HUES48 (cell line): ENCODE measurements around the gene MROH7.
A peak's percentile ranks its signal among the peaks of the same experiment; 100 is the strongest.

Experiments
- H3K27ac ChIP-seq: one replicate; pipeline ENCODE4 v1.7.0; 2013; ENCODE audit warnings: low read depth, low read length, inconsistent platforms
- H3K27me3 ChIP-seq: 2 replicates; pipeline ENCODE4 v1.6.1; 2013; ENCODE audit warnings: mild to moderate bottlenecking, low read length; ENCODE audit not compliant: control insufficient read depth, insufficient read depth
- H3K36me3 ChIP-seq: 2 replicates; pipeline ENCODE4 v1.6.1; 2013; ENCODE audit warnings: low read length; ENCODE audit not compliant: control insufficient read depth, insufficient read depth
- H3K4me1 ChIP-seq: 2 replicates; pipeline ENCODE4 v1.6.1; 2013; ENCODE audit warnings: mild to moderate bottlenecking, low read length; ENCODE audit not compliant: control insufficient read depth, insufficient read depth
- H3K4me3 ChIP-seq: 2 replicates; pipeline ENCODE4 v1.5.1; 2013; ENCODE audit warnings: mild to moderate bottlenecking, low read depth, low read length
- H3K9ac ChIP-seq: 2 replicates; pipeline ENCODE4 v1.6.1; 2013; ENCODE audit warnings: mild to moderate bottlenecking, low read depth, low read length, moderate library complexity
- H3K9me3 ChIP-seq: 2 replicates; pipeline ENCODE4 v1.6.1; 2013; ENCODE audit warnings: low read length; ENCODE audit not compliant: control insufficient read depth, insufficient read depth

Gene MROH7

GRCh38 chr1:54640863-54641836 lies at the start of gene MROH7:
Gene MROH7, plus strand, starts transcription at chr1:54641786. Its CDS starts 11,141 bp downstream, at chr1:54652927.
- H3K4me3 ChIP-seq, result no peak within 1 kb of the TSS
- peaks cover 4% of the 10 kb centered on the region; the same call in 1 of the 2 replicates for H3K9me3 ChIP-seq
- no peak within 1 kb of the TSS for H3K27ac ChIP-seq
- no peak within 1 kb of the TSS for H3K9ac ChIP-seq
- H3K36me3 ChIP-seq, result no peaks in the 10 kb centered on the region
- no peaks in the 10 kb centered on the region for H3K4me1 ChIP-seq
- H3K27me3 ChIP-seq, result no peaks in the 10 kb centered on the region

- Histone ChIP-seq H3K9ac (no peak overlapping the region), H3K9me3 (no peaks in the 10 kb centered on the region)
Measured at GRCh38 chr1:54593571-54594160, 47.9 kb upstream of the MROH7 start.

GRCh38 chr1:54594463-54594862 lies 47.1 kb upstream of the MROH7 start:
- peaks cover 16% of the 10 kb centered on the region for H3K4me1 ChIP-seq
- no peaks in the 10 kb centered on the region for H3K27me3 ChIP-seq
- H3K36me3 ChIP-seq, result no peaks in the 10 kb centered on the region
- no peak overlapping the region for H3K9ac ChIP-seq
- no peak overlapping the region for H3K4me3 ChIP-seq
- H3K9me3 ChIP-seq, result no peaks in the 10 kb centered on the region
- no peak overlapping the region for H3K27ac ChIP-seq

More at GRCh38 chr1:54593571-54594160, 47.9 kb upstream of the MROH7 start:
- Histone ChIP-seq H3K4me1 (peaks cover 16% of the 10 kb centered on the region), H3K36me3 (no peaks in the 10 kb centered on the region), H3K27me3 (no peaks in the 10 kb centered on the region), H3K4me3 (no peak overlapping the region), H3K27ac (no peak overlapping the region)

- Histone ChIP-seq H3K36me3 (no peaks in the 10 kb centered on the region), H3K9me3 (no peaks in the 10 kb centered on the region), H3K4me1 (peaks cover 7% of the 10 kb centered on the region; the same call in 1 of the 2 replicates), H3K9ac (no peak overlapping the region), H3K27ac (no peak overlapping the region), H3K4me3 (no peak overlapping the region), H3K27me3 (no peaks in the 10 kb centered on the region)
Measured at GRCh38 chr1:54595956-54596498, 45.6 kb upstream of the MROH7 start.

DNA sequence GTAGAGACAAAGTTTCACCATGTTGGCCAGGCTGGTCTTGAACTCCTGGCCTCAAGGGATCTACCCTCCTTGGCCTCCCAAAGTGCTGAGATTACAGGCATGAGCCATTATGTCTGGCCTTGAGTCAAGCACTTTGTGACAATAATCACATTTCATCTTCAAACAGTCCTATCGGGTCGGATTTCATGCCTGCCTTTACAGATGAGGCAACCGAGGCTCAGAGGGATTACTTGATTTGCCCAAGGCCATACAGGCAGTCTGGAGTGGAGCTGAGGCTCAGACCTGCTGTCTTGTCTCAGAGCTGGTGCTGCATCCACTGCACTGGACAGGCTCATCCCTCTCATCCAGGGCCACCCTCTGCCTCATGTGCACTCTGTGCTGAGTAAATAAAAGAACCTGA lies 44.8 kb upstream of the MROH7 start:
- H3K9me3 ChIP-seq, result no peaks in the 10 kb centered on the region
- no peak overlapping the region for H3K27ac ChIP-seq
- H3K36me3 ChIP-seq, result no peaks in the 10 kb centered on the region
- H3K4me3 ChIP-seq, result no peak overlapping the region
- no peak overlapping the region for H3K9ac ChIP-seq
- peaks cover 7% of the 10 kb centered on the region; the same call in 1 of the 2 replicates for H3K4me1 ChIP-seq
- H3K27me3 ChIP-seq, result no peaks in the 10 kb centered on the region

DNA sequence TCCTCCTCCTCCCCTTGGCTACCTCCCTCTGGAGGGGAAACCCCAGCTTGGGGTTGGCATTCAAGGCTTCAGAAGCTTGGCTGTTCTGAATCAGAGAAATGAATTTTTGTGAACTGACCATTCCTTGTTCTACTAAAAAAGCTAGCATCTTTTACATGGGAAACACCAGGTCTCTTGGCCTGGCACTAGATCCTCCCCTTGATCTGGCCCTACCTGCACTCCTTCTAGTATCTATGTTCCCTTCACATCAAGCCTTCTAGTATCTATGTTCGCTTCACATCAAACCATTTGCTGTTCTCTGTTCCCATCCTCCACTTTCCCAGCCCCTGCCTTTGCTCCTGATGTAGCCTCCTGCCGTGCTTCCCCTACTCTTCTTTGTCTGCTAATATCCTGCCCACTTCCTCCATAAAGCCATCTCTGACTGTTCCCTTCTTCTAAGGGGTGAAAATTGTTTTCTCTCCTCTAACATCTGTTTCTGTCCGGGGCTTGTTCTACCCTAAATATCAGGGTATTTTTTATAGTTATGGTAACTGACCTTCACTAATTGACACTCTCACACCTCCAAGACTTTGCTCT lies 44.0 kb upstream of the MROH7 start:
- H3K9ac ChIP-seq, result no peak overlapping the region
- no peaks in the 10 kb centered on the region for H3K27me3 ChIP-seq
- peak overlapping the region; percentile 26 for H3K27ac ChIP-seq
- H3K36me3 ChIP-seq, result no peaks in the 10 kb centered on the region
- H3K9me3 ChIP-seq, result no peaks in the 10 kb centered on the region
- H3K4me3 ChIP-seq, result no peak overlapping the region
- H3K4me1 ChIP-seq, result peaks cover 7% of the 10 kb centered on the region; the same call in 1 of the 2 replicates

DNA sequence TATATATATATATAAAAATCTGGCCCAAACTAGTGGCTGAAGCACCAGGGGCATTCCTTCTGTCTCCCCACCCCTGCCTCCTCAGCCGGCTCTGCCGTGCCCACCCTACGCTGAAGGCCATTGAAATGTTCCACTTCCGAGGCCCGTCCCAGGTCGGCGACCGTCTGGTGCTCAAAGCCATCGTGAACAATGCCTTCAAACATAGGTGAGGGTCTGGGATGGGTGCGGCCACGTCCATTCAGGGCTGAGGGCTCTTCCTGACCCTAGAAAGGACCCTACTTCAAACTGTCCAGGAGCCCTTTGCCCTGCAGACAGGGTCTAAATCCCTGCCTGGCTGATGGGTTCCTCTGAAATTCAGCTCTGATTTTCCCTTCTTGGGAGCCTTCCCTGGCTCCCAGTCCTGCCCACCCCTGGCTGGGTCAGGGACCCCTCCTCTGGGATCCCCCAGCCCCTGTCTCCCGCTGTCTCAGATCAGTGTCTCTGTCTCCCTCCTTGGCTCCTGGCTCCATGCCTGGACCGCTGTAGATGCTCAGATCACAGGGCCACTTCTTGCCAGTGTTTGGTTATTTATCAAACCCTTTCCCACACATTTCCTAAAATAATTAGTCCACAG lies 42.3 kb upstream of the MROH7 start:
- no peaks in the 10 kb centered on the region for H3K27me3 ChIP-seq
- H3K4me3 ChIP-seq, result no peak overlapping the region
- H3K9ac ChIP-seq, result no peak overlapping the region
- H3K27ac ChIP-seq, result no peak overlapping the region
- no peaks in the 10 kb centered on the region for H3K9me3 ChIP-seq
- peaks cover 7% of the 10 kb centered on the region; the same call in 1 of the 2 replicates for H3K4me1 ChIP-seq
- no peaks in the 10 kb centered on the region for H3K36me3 ChIP-seq

GRCh38 chr1:54600947-54601721 lies 40.5 kb upstream of the MROH7 start:
- Histone ChIP-seq H3K27me3 (no peaks in the 10 kb centered on the region), H3K36me3 (no peaks in the 10 kb centered on the region), H3K4me1 (peaks cover 7% of the 10 kb centered on the region; the same call in 1 of the 2 replicates), H3K27ac (no peak overlapping the region), H3K9ac (no peak overlapping the region), H3K9me3 (no peaks in the 10 kb centered on the region), H3K4me3 (no peak overlapping the region)

DNA sequence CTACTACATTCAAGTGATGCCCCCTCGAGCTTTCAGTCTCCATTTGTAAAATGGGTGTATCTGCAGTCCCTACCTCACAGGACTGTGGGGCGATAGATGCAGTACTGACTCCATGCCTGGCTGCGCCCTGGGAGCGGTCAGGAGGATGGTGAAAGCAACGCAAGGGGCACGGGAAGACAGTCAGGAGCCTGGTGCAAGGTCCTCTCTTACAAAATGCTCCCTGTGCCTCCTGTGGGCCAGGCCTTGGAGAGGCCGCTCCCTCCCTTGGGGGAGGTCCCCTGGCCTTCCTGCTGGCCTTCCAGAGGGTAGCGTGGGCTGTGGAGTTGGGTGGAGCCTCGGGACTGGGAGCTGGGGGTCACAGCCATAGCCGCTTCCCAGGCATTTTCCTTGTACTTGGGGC lies 39.9 kb upstream of the MROH7 start:
- Histone ChIP-seq H3K4me1 (peaks cover 7% of the 10 kb centered on the region; the same call in 1 of the 2 replicates), H3K9me3 (no peaks in the 10 kb centered on the region), H3K27me3 (no peaks in the 10 kb centered on the region), H3K36me3 (no peaks in the 10 kb centered on the region), H3K9ac (no peak overlapping the region), H3K27ac (no peak overlapping the region), H3K4me3 (no peak overlapping the region)

DNA sequence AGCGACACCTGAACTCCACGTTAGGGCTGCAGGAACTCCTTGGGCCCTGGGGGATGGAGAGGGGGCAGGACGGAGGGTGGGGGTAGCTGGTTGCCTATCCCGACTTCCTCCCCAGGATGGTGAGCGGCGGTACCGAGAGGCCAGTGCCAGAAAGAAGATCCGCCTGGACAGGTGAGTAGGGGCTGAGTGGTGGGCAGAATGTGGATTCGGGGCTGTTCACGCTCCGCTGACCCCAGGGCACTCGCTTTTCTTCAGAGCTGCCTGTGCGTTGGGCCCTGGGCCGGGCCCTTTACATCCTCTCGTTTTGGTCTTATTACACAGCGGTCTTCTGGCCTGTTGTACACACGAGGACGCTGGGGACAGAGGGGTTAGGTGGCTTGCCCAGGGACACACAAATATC lies 39.0 kb upstream of the MROH7 start:
- Histone ChIP-seq H3K36me3 (no peaks in the 10 kb centered on the region), H3K9ac (no peak overlapping the region), H3K4me3 (no peak overlapping the region), H3K4me1 (peaks cover 4% of the 10 kb centered on the region; the same call in 1 of the 2 replicates), H3K9me3 (no peaks in the 10 kb centered on the region), H3K27ac (no peak overlapping the region), H3K27me3 (no peaks in the 10 kb centered on the region)
